ENCODE measurements around the gene VPS13C.

- TF ChIP-seq CTCF (IDR thresholded peaks at IDR 0.05 in 4 of 5, conservative IDR thresholded peaks at IDR 0.05 in 1 of 5): no peak
- TF ChIP-seq POLR2A (IDR thresholded peaks at IDR 0.05): no peak
These were observed 1.8 kb downstream of the VPS13C start for GRCh38 chr15:62058327-62059028.
